Activated CD4-positive, alpha-beta T cell treated with anti-CD3 and anti-CD28 coated beads, Interleukin-2, amount 10 ng/mL, durations not matched to agents 24 days and 14 days (primary cell): Measurements from ENCODE around the gene ZCCHC24. TPM values are rescaled to one million over a fixed set of nuclear protein-coding genes. Genes with fewer than 3 reads are reported as not detected.

Source experiments
- DNase-seq: peaks from one replicate; pipeline ENCODE4 v3.0.0; 2022
- H3K27ac Mint-ChIP-seq: one replicate; pipeline ENCODE4 v1.8.0; 2022; ENCODE audit warnings: mild to moderate bottlenecking, mixed read lengths
- H3K27me3 Mint-ChIP-seq: one replicate; pipeline ENCODE4 v1.8.0; 2022; ENCODE audit warnings: mixed read lengths
- H3K36me3 Mint-ChIP-seq: one replicate; pipeline ENCODE4 v1.8.0; 2022; ENCODE audit warnings: low read depth, mild to moderate bottlenecking, mixed read lengths
- H3K4me1 Mint-ChIP-seq: one replicate; pipeline ENCODE4 v1.8.0; 2021; ENCODE audit warnings: mixed read lengths
- H3K4me3 Mint-ChIP-seq: one replicate; pipeline ENCODE4 v1.8.0; 2022; ENCODE audit warnings: mild to moderate bottlenecking, moderate library complexity, mixed read lengths
- H3K9me3 Mint-ChIP-seq: one replicate; pipeline ENCODE4 v1.8.0; 2021; ENCODE audit warnings: mixed read lengths
- intact Hi-C: fragments of 100-400 bp; cut with micrococcal nuclease; formaldehyde crosslinking; loops from one replicate; pipeline ENCODE4 v1.15.1; 2023
- total RNA-seq: library from RNA; stranded (reverse); gene quantifications from 2 replicates; pipeline ENCODE4 v1.2.3, GENCODE V29; 2022

Gene ZCCHC24
- total RNA-seq, 1 donor from 2014 or later: 1.4 TPM

DNA sequence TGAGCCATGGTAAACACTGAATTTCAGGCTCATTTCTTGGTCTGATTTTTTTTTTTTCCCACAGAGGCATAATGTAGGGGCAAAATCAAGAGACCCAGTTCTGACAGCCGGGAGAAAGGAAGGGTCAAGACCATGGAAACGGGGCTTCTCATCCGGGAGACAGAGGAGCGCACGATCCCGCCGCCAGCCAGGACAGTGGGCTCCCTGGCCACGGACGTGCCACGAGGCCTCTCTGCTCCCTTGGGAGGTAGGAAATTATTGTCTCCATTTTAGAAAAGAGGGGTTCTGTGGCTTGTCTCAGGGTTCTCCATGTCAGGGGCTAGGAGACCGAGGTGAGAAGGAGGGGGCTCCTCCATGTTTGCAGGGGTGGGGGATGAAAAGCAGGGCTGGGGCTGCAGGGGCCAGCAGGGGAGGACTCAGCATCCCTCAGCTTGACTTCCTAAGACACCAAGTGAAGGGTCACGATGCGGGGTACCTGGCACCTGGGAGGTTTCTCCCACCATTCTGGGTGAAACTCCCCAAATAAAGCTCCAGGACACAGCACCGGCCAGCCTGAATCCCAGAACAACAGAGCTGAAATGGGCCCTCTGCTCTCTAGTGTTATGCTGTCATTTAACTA is 60.5 kb downstream of the ZCCHC24 start:
- H3K27ac Mint-ChIP-seq: no peak overlapping the region
- H3K4me3 Mint-ChIP-seq: no peak overlapping the region
- H3K9me3 Mint-ChIP-seq: no peaks in the 10 kb centered on the region
- H3K36me3 Mint-ChIP-seq: no peaks in the 10 kb centered on the region
- H3K4me1 Mint-ChIP-seq: no peaks in the 10 kb centered on the region
- intact Hi-C loops: no loop called here
- DNase-seq: no peak
- peaks cover 2% of the 10 kb centered on the region for H3K27me3 Mint-ChIP-seq

GRCh38 chr10:79383974-79384606 is 61.3 kb downstream of the ZCCHC24 start:
- H3K4me1 Mint-ChIP-seq: no peaks in the 10 kb centered on the region
- no peak for DNase-seq

DNA sequence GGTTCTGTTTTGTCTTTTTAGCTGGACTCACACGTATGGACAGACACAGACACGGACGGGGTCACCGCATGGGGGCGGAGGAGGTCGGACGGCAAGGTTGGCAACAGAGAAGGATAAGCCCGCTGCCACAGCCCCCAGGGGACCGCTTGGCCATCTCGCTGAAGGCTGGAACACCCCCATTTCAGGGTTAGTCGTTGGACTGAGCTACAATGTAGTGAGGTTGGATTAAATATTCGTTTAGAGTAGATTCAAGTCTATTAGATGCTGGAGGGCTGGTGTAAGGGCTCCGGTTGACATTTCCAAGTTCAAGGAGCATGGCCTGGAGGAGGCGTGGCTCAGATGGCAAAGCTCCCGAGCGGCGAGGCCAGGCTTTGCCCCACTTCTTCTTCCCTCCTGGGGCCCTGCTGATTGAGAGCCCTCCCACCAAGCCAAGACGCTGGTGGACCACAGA is 62.9 kb downstream of the ZCCHC24 start:
- H3K27me3 Mint-ChIP-seq: peaks cover 2% of the 10 kb centered on the region
- intact Hi-C loops: no loop called here
- H3K4me3 Mint-ChIP-seq: no peak overlapping the region
- H3K27ac Mint-ChIP-seq: no peak overlapping the region
- H3K4me1 Mint-ChIP-seq: no peaks in the 10 kb centered on the region
- no peaks in the 10 kb centered on the region for H3K9me3 Mint-ChIP-seq
- no peaks in the 10 kb centered on the region for H3K36me3 Mint-ChIP-seq
- DNase-seq: no peak

More at GRCh38 chr10:79383974-79384606, 61.3 kb downstream of the ZCCHC24 start:
- intact Hi-C loops: no loop called here
- Mint-ChIP-seq H3K9me3 (no peaks in the 10 kb centered on the region), H3K4me3 (no peak overlapping the region), H3K27me3 (peaks cover 2% of the 10 kb centered on the region), H3K36me3 (no peaks in the 10 kb centered on the region), H3K27ac (no peak overlapping the region)

DNA sequence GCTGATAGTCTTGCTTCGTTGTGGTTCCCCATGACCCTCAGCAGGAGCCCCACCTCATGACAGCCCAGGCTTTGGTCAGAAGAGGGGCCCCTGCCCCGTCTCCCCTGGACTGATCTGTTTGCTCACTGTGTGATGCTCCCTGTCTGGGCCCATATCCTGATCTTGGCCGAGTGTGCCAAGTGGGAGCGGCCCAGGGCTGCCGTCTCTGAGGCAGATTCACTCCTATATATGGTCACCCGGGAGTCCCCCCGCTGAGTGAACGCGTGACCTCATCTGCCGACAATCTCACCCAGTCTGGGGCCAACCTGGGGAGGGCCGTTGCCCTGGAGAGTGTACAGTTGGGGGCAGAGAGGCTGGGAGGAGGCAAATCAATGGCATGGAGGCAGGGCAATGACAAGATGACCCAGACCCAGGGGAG is 63.6 kb downstream of the ZCCHC24 start:
- DNase-seq: no peak
- Mint-ChIP-seq H3K36me3 (no peaks in the 10 kb centered on the region), H3K9me3 (no peaks in the 10 kb centered on the region), H3K4me3 (no peak overlapping the region), H3K27me3 (peaks cover 2% of the 10 kb centered on the region), H3K27ac (no peak overlapping the region), H3K4me1 (no peaks in the 10 kb centered on the region)
- intact Hi-C loops: no loop called here

- no peaks in the 10 kb centered on the region for H3K9me3 Mint-ChIP-seq
- no peaks in the 10 kb centered on the region for H3K4me1 Mint-ChIP-seq
- H3K36me3 Mint-ChIP-seq: no peaks in the 10 kb centered on the region
- no peak overlapping the region for H3K27ac Mint-ChIP-seq
- H3K4me3 Mint-ChIP-seq: no peak overlapping the region
- peaks cover 2% of the 10 kb centered on the region for H3K27me3 Mint-ChIP-seq
- intact Hi-C loops: no loop called here
- DNase-seq: no peak
These were observed 64.3 kb downstream of the ZCCHC24 start for GRCh38 chr10:79380946-79381721.

GRCh38 chr10:79380125-79380945 is 65.1 kb downstream of the ZCCHC24 start:
- no peaks in the 10 kb centered on the region for H3K4me1 Mint-ChIP-seq
- intact Hi-C loops: no loop called here
- H3K27ac Mint-ChIP-seq: no peak overlapping the region
- H3K9me3 Mint-ChIP-seq: no peaks in the 10 kb centered on the region
- DNase-seq: no peak
- H3K27me3 Mint-ChIP-seq: peaks cover 2% of the 10 kb centered on the region
- H3K4me3 Mint-ChIP-seq: no peak overlapping the region
- no peaks in the 10 kb centered on the region for H3K36me3 Mint-ChIP-seq

- Mint-ChIP-seq H3K4me3 (no peak overlapping the region), H3K4me1 (peaks cover 2% of the 10 kb centered on the region), H3K27ac (no peak overlapping the region), H3K27me3 (peaks cover 2% of the 10 kb centered on the region), H3K36me3 (no peaks in the 10 kb centered on the region), H3K9me3 (no peaks in the 10 kb centered on the region)
- intact Hi-C loops: no loop called here
- DNase-seq: no peak
These were observed 65.8 kb downstream of the ZCCHC24 start for GRCh38 chr10:79379512-79380124.

- peaks cover 2% of the 10 kb centered on the region for H3K27me3 Mint-ChIP-seq
- no peak for DNase-seq
- no peak overlapping the region for H3K4me3 Mint-ChIP-seq
- peaks cover 3% of the 10 kb centered on the region for H3K4me1 Mint-ChIP-seq
- H3K36me3 Mint-ChIP-seq: no peaks in the 10 kb centered on the region
- intact Hi-C loops: no loop called here
- no peak overlapping the region for H3K27ac Mint-ChIP-seq
- H3K9me3 Mint-ChIP-seq: no peaks in the 10 kb centered on the region
These were observed 66.5 kb downstream of the ZCCHC24 start for GRCh38 chr10:79378647-79379511.

DNA sequence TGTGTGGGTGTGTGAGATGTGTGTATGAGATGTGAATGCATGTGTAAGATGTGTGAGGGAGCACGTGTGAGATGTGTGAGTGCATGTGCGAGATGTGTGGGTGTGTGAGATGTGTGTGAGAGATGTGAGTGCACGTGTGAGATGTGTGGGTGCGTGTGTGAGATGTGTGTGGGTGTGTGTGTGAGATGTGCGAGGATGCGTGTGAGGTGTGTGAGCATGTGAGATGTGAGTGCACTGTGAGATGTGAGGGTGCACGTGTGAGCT is 67.1 kb downstream of the ZCCHC24 start:
- H3K4me1 Mint-ChIP-seq: peaks cover 3% of the 10 kb centered on the region
- H3K36me3 Mint-ChIP-seq: no peaks in the 10 kb centered on the region
- H3K9me3 Mint-ChIP-seq: no peaks in the 10 kb centered on the region
- H3K27me3 Mint-ChIP-seq: peaks cover 3% of the 10 kb centered on the region
- no peak overlapping the region for H3K27ac Mint-ChIP-seq
- H3K4me3 Mint-ChIP-seq: no peak overlapping the region
- intact Hi-C loops: no loop called here
- no peak for DNase-seq

GRCh38 chr10:79377557-79378382 is 67.7 kb downstream of the ZCCHC24 start:
- Mint-ChIP-seq H3K4me3 (no peak overlapping the region), H3K4me1 (peaks cover 3% of the 10 kb centered on the region), H3K36me3 (no peaks in the 10 kb centered on the region), H3K27ac (no peak overlapping the region), H3K9me3 (no peaks in the 10 kb centered on the region), H3K27me3 (peaks cover 6% of the 10 kb centered on the region)
- intact Hi-C loops: no loop called here
- DNase-seq: no peak

- intact Hi-C loops: no loop called here
These were observed 68.5 kb downstream of the ZCCHC24 start for GRCh38 chr10:79376751-79377556.

More at GRCh38 chr10:79376751-79377556, 68.5 kb downstream of the ZCCHC24 start:
- H3K4me3 Mint-ChIP-seq: no peak overlapping the region
- no peak overlapping the region for H3K27ac Mint-ChIP-seq
- no peak for DNase-seq
- H3K9me3 Mint-ChIP-seq: no peaks in the 10 kb centered on the region
- H3K4me1 Mint-ChIP-seq: peaks cover 3% of the 10 kb centered on the region
- no peaks in the 10 kb centered on the region for H3K36me3 Mint-ChIP-seq
- peaks cover 10% of the 10 kb centered on the region for H3K27me3 Mint-ChIP-seq
